Ecto neural progenitor cell (in vitro differentiated cells): ENCODE data around the gene TAS1R3.

Experiments
- DNase-seq: peaks from one replicate; pipeline ENCODE4 v3.0.0-alpha.2; 2018; ENCODE audit warnings: low spot score

The TAS1R3 gene

GRCh38 chr1:1371746-1372711, 40.9 kb downstream of the TAS1R3 start:
- peak; percentile 88 for DNase-seq

- no peak for DNase-seq
Observed at GRCh38 chr1:1373051-1373814, 42.2 kb downstream of the TAS1R3 start.

GRCh38 chr1:1373815-1374588, 42.9 kb downstream of the TAS1R3 start:
- no peak for DNase-seq

GRCh38 chr1:1374589-1374928, 43.5 kb downstream of the TAS1R3 start:
- DNase-seq: no peak

- peak; percentile 98 for DNase-seq
Observed at GRCh38 chr1:1374929-1375662, 44.0 kb downstream of the TAS1R3 start, which contains the start of gene AURKAIP1. TSS of gene AURKAIP1 (minus strand) at chr1:1375207. CDS start at chr1:1374756, 451 bp downstream.

- peak; percentile 42 for DNase-seq
Observed at GRCh38 chr1:1376551-1377226, 45.6 kb downstream of the TAS1R3 start.

- DNase-seq: no peak
Observed at GRCh38 chr1:1377540-1378205, 46.6 kb downstream of the TAS1R3 start.

GRCh38 chr1:1380860-1381259, 49.8 kb downstream of the TAS1R3 start:
- no peak for DNase-seq

- no peak for DNase-seq
Observed at GRCh38 chr1:1381294-1381693, 50.2 kb downstream of the TAS1R3 start.
